Tibial nerve (tissue), 4 donors: ENCODE data around the gene ZBTB43. TPM values are rescaled to one million over a fixed set of nuclear protein-coding genes. Genes with fewer than 3 reads are reported as not detected.

ENCODE experiments used
- DNase-seq, 2 donors: peaks; one replicate each; pipeline ENCODE4 v3.0.0-alpha.2; 2019; ENCODE audit warnings: low spot score in 2 of 2
- H3K27ac ChIP-seq, 4 donors: fragments of 200-600 bp; sonication (generic) in 3 of 4; one replicate each; pipeline ENCODE4 v1.5.1; 2017 to 2019; ENCODE audit warnings: mild to moderate bottlenecking in 1 of 4
- H3K27me3 ChIP-seq, 2 donors: fragments of 200-600 bp; sonication (generic) in 1 of 2; one replicate each; pipeline versions ENCODE4 v1.5.1 to v1.6.0; 2017 to 2019
- H3K36me3 ChIP-seq, 3 donors: fragments of 200-600 bp; sonication (generic); one replicate each; pipeline ENCODE4 v1.5.1; 2018 to 2019
- H3K4me1 ChIP-seq, 4 donors: fragments of 200-600 bp; sonication (generic) in 3 of 4; one replicate each; pipeline ENCODE4 v1.5.1; 2017 to 2019
- H3K4me3 ChIP-seq, 4 donors: fragments of 200-600 bp; sonication (generic) in 3 of 4; one replicate each; pipeline ENCODE4 v1.5.1; 2017 to 2019; ENCODE audit warnings: mild to moderate bottlenecking in 1 of 4, moderate library complexity in 1 of 4
- H3K9me3 ChIP-seq, 4 donors: fragments of 200-600 bp; sonication (generic) in 3 of 4; one replicate each; pipeline ENCODE4 v1.5.1; 2017 to 2019
- CTCF ChIP-seq, 5 experiments: fragments of 200-600 bp in 3 of 5; fragments of 450-650 bp in 2 of 5; sonication (generic) in 3 of 5; IDR thresholded peaks; one replicate each; pipeline ENCODE4 v1.5.1; 2016 to 2019; ENCODE audit warnings: antibody characterized with exemption in 5 of 5, mild to moderate bottlenecking in 3 of 5, moderate library complexity in 2 of 5
- EP300 ChIP-seq, 2 donors: sonication (generic); formaldehyde crosslinking; IDR thresholded peaks; one replicate each; pipeline ENCODE4 v1.6.1; 2017; ENCODE audit warnings: antibody characterized with exemption in 2 of 2, mild to moderate bottlenecking in 1 of 2
- POLR2A ChIP-seq, 2 donors: fragments of 450-650 bp; IDR thresholded peaks; one replicate each; pipeline ENCODE4 v1.6.1; 2017; ENCODE audit warnings: antibody characterized with exemption in 2 of 2, mild to moderate bottlenecking in 2 of 2, moderate library complexity in 2 of 2
- WGBS, 2 donors: methylation state at CpG; one replicate each; pipeline ENCODE4 v1.1.5; 2018; 5-methylcytosine and 5-hydroxymethylcytosine counted together
- total RNA-seq, 4 donors: library from RNA; depleted of rRNA; stranded (reverse); fragments of >200 nt; gene quantifications; one replicate each; pipeline ENCODE4 v1.1.0, GENCODE V29; 2016

The ZBTB43 gene
- total RNA-seq, 4 donors from 2014 or later = 6.0 to 10.4 (median 9.4) TPM

DNA sequence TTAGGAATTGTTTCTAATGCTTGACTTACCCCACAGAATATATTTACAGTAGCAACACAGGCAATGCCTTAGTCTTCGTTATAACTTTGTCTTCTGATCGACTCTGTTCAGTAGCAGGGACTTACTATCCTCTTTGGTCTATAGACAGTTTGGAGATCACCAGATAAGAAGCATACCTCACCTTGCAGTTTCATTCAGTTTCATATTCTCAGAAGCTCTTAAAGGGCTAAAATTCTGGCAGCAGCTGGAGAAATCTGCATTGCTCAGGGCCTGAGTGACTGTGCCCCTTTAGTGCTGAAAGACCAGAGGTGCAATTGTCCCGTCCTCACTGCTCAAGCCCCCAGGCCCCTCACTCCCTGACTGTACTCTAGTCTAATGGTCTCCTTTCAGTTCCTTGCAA is 26.0 kb downstream of the ZBTB43 start:
- no peak overlapping the region for H3K4me3 ChIP-seq
- H3K4me1 ChIP-seq = peaks cover 0 to 2% (median 0%) of the 10 kb centered on the region in 4 donors
- H3K27ac ChIP-seq = no peak overlapping the region
- no peaks in the 10 kb centered on the region for H3K9me3 ChIP-seq
- no peak for DNase-seq
- TF ChIP-seq EP300 (IDR thresholded peaks at IDR 0.05) (no peak), POLR2A (IDR thresholded peaks at IDR 0.05) (no peak), CTCF (IDR thresholded peaks at IDR 0.05) (no peak)
- H3K27me3 ChIP-seq = no peaks in the 10 kb centered on the region
- peaks cover 0 to 49% (median 8%) of the 10 kb centered on the region in 3 donors for H3K36me3 ChIP-seq
- WGBS, 2 donors = 91 to 94% methylated on average over 3 of the region's 3 CpGs

DNA sequence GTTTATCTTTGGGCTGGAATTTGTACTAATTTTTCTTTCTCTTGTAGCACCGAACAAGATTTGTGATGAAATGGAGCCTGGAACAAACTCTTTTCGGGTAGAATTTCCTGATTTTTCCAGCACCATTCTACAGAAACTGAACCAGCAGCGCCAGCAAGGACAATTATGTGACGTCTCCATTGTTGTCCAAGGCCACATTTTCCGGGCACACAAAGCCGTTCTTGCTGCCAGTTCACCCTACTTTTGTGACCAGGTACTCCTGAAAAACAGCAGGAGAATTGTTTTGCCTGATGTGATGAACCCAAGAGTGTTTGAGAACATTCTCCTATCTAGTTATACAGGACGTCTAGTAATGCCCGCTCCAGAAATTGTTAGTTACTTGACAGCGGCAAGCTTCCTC is 27.6 kb downstream of the ZBTB43 start:
- TF ChIP-seq EP300 (IDR thresholded peaks at IDR 0.05) (no peak), POLR2A (IDR thresholded peaks at IDR 0.05) (no peak), CTCF (IDR thresholded peaks at IDR 0.05) (no peak)
- Histone ChIP-seq H3K4me3 (no peak overlapping the region), H3K27me3 (no peaks in the 10 kb centered on the region), H3K36me3 (peaks cover 0 to 54% (median 8%) of the 10 kb centered on the region in 3 donors), H3K4me1 (peaks cover 0 to 5% (median 0%) of the 10 kb centered on the region in 4 donors), H3K27ac (no peak overlapping the region), H3K9me3 (no peaks in the 10 kb centered on the region)
- DNase-seq = no peak
- WGBS, 2 donors = 93 to 94% methylated on average over 9 of the region's 9 CpGs

GRCh38 chr9:126833020-126833419 is 28.2 kb downstream of the ZBTB43 start:
- Histone ChIP-seq H3K9me3 (no peaks in the 10 kb centered on the region), H3K36me3 (peaks cover 0 to 48% (median 8%) of the 10 kb centered on the region in 3 donors), H3K27ac (no peak overlapping the region), H3K4me3 (no peak overlapping the region), H3K27me3 (no peaks in the 10 kb centered on the region), H3K4me1 (peaks cover 0 to 5% (median 0%) of the 10 kb centered on the region in 4 donors)
- 95 to 96% methylated on average over 19 to 24 of the region's 24 CpGs for WGBS, 2 donors
- no peak for DNase-seq
- TF ChIP-seq POLR2A (IDR thresholded peaks at IDR 0.05) = no peak
- no peak for TF ChIP-seq EP300 (IDR thresholded peaks at IDR 0.05)
- TF ChIP-seq CTCF (IDR thresholded peaks at IDR 0.05) = no peak

GRCh38 chr9:126833710-126834345 is 29.0 kb downstream of the ZBTB43 start:
- DNase-seq = no peak
- Histone ChIP-seq H3K36me3 (peaks cover 0 to 56% (median 8%) of the 10 kb centered on the region in 3 donors), H3K4me3 (no peak overlapping the region), H3K9me3 (no peaks in the 10 kb centered on the region), H3K27ac (no peak overlapping the region), H3K4me1 (peaks cover 0 to 5% (median 0%) of the 10 kb centered on the region in 4 donors), H3K27me3 (no peaks in the 10 kb centered on the region)
- TF ChIP-seq POLR2A (IDR thresholded peaks at IDR 0.05) (no peak), EP300 (IDR thresholded peaks at IDR 0.05) (no peak), CTCF (IDR thresholded peaks at IDR 0.05) (no peak)
- WGBS, 2 donors = 86 to 87% methylated on average over 8 of the region's 8 CpGs

- TF ChIP-seq EP300 (IDR thresholded peaks at IDR 0.05) (no peak), POLR2A (IDR thresholded peaks at IDR 0.05) (no peak), CTCF (IDR thresholded peaks at IDR 0.05) (no peak)
- Histone ChIP-seq H3K4me1 (peaks cover 0 to 5% (median 0%) of the 10 kb centered on the region in 4 donors), H3K9me3 (no peaks in the 10 kb centered on the region), H3K36me3 (peaks cover 0 to 65% (median 8%) of the 10 kb centered on the region in 3 donors), H3K27ac (no peak overlapping the region), H3K4me3 (no peak overlapping the region), H3K27me3 (no peaks in the 10 kb centered on the region)
- DNase-seq = no peak
- WGBS, 2 donors = 89 to 98% methylated on average over 2 of the region's 2 CpGs
Measured at GRCh38 chr9:126834672-126835071, 29.8 kb downstream of the ZBTB43 start.
